ENCODE data around the gene KCNC3.

- TF ChIP-seq POLR2A (IDR thresholded peaks at IDR 0.05) = no peak
- TF ChIP-seq CTCF (IDR thresholded peaks at IDR 0.05) = no peak
- no peak for TF ChIP-seq EP300 (IDR thresholded peaks at IDR 0.05)
Measured at GRCh38 chr19:50324331-50324730, 4.8 kb downstream of the KCNC3 start.
